Measurements from ENCODE around the gene USP35.
"Not testable (repeated sequence)": the region's sequence is repeated elsewhere in the genome, so short reads cannot be mapped to it uniquely, and the experiment has no call there.

The USP35 gene

DNA sequence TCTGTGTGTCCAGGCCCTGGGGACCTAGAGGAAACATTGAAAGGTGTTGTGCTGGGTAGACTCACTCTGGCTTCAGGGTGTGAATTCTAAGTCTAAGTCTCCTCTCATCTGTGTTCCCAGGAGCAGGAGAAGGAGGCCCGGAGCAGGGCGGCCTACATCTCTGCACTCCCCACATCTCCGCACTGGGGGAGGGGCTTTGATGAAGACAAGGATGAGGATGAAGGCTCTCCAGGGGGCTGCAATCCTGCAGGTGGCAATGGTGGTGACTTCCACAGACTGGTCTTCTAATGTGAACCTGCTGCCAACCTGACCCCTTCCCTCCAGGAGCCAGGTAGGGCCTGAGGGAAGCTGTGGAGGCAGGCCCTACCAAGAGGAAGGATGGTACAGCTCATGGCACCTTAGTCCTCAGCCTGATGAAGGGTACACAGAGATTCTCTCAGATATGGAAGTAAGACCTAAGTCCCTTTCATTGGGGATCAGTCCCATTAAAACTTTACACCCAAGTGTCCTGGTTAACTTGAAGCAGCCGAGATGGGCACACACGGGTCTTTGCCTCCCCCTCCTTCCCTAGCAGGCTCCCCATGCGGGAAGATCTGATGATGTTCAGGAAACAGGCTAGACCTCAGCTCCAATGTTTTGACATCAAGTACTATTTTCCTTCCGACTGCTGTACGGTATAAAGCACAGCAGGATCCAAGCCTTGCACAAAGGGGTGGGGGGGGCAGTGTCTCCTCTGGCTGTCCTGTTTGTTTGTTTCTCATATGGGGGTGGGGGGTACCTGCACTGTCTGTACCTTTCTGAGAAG is 25.0 kb downstream of the USP35 start:
- in situ Hi-C loops (cut with HindIII; ENCODE audit: low sequenced_read_pairs), result no loop called here

DNA sequence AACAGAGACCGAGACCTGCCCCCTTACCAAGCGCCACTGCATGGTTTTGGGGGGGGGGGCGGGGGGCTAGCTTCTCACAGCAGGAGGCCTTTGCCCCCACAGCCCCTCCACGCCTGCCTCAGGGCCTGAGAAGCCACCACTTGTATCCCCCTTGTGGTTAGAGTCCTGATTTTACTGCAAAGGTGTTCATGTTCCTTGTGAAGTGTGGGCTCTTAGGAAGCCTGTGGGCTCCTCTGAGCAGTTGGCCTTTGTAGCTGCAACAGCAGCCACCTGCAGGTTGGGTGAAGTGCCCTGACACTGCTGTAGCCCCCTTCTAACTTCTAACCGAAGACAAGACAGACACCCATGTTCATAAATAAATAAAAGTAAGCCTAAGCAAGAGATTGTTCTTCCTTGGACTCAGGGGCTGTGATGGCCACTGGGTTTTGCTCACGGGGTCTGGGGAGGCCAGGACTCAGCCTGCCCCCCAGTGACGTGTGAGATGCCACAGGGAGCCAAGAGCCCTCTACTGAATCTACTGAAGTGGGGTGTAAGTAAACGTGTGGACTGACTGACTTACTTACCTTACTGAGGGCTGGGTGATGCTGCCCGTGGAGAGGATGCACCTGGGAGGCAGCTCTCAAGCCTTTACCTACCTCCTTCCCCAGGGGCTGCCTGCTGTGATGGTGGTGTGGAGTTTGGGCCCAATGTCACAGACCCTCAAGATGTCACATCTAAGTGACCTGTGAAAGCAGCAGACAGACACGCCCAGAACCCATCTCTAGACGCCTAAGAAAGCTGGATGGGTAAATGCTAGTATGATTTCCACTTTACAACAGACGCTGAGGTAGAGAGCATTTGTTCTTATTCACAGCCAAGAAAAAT is 25.8 kb downstream of the USP35 start:
- in situ Hi-C loops (cut with HindIII; ENCODE audit: low sequenced_read_pairs), result no loop called here

DNA sequence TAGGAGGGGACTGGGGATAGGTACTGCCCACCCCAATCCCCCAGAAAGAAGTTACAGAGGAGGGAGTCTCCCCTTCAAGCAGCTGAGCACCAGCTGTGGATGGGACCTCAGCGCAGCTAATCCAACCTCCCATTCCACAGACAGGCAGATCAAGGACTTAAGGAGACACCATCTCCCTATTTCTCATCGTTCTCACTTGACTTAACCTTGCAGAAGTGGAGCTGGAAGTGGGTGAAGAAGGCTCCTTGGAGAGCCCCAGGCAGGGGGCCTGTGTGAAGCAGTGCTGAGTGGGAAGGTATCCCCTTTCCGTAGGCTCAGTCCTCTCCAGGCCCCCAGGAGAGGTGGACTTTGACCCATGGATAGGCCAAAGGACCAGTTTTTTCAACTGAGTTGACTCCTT is 27.3 kb downstream of the USP35 start:
- in situ Hi-C loops (cut with HindIII; ENCODE audit: low sequenced_read_pairs), result no loop called here

DNA sequence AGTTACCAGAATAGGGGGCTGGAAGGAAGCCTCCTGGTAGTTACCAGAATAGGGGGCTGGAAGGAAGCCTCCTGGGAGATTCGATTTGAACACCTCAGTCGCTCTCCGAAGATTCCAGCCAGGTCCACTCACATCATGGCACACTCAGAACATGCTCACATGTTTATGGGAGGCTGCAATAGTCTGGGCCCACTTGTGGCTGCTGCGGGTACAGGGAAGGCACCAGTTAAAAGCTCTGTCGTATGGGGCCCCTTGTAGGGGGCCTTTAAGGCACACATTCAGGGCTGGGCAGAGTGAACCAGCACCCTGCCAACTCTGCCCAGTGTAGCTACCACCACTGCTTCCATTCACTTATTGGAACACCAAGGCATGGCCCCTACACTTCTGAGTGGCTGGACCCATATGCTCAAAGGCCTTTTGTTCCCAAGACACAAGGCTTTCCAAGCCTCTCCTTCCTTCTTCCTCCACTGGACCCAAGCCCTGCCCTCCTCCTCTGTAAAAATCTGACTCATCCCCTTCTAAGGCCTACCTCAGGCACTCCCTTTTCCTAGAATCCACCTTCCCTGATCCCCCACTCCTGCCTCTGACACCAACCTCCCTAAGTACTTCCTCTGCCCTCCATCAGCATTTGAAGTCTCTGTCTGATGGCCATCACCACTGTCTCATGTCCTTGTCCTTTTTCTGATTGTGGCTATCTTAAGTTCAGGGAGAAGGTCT is 28.0 kb downstream of the USP35 start:
- in situ Hi-C loops (cut with HindIII; ENCODE audit: low sequenced_read_pairs), result no loop called here

DNA sequence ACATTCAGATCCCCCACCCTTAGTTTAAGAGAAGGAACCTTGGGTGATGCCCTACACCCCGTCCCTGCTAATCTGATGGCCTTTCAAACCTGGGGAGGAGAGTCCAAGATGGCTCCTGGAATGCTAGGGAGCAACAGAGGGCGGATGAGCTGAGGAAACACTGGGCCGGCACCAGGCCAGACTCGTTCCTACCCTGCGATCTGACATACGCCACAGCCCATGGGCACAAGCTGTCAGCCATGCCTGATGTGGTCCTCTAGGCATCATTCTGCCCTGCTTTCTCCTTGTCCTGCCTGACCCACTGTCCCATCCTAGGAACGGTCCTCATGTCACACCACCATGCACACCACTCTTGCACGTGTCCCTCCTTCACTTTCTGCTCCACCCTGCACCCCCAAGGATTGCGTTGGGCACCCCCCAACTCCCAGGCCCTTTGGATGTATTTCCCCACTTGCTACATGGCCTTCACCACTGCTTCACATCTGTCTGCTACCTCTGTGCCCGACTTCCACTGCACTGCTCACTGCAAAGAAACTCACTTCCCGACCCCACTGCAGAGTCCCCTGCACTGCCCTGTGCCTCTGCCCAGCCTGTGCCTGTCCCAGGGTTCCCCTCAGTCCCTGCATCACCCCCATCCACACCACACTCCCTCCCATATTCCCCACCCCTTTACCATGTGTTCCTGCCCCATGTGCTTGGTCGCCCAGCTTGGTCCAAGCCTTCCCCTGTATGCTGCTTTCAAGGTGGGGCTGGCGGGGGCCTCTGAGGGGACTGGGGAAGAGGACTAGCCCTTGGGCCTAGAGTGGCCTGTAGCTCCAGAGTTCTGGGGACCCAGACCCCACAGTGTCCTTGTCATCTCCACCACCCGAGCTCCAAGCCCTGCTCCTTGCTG is 29.2 kb downstream of the USP35 start:
- in situ Hi-C loops (cut with HindIII; ENCODE audit: low sequenced_read_pairs), result no loop called here

DNA sequence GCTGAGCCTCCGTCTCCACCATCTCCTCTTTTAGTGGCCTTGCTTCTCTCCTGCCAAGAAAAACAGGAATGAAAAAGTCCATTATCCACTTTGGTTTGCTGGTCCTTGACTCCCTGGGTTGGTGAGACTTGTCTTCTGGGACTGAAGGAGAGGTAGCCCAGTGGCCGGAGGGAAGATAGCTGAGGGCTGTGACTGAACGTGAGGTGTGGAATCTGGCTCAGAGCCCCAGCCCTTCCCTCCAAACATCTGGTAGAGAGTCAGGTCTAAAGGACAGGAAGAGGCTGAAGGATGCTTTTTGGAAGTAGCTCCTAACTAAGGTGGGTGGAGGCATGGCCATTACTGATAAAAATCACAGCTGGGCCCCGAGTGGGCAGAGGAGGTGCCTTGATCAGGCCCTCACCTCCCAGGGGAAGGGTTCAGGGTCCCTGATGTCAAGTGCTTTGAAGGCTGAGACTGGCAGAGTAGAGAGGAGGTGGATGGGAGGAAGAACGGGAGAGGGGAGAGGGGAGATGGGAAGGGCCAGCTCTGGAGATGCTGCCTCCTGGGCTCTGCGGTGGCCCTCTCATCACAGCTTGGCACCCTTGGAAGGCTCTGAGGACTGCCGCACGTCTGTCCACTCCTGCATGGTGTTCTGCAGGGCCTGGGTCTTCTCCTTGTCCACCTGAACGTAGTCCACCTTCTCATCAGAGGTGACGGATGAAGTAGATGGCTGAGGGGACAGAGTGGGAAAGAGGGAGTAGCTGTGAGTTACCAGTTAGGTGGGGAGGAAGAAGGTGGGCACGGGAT is 30.2 kb downstream of the USP35 start:
- in situ Hi-C loops (cut with HindIII; ENCODE audit: low sequenced_read_pairs), result no loop called here

DNA sequence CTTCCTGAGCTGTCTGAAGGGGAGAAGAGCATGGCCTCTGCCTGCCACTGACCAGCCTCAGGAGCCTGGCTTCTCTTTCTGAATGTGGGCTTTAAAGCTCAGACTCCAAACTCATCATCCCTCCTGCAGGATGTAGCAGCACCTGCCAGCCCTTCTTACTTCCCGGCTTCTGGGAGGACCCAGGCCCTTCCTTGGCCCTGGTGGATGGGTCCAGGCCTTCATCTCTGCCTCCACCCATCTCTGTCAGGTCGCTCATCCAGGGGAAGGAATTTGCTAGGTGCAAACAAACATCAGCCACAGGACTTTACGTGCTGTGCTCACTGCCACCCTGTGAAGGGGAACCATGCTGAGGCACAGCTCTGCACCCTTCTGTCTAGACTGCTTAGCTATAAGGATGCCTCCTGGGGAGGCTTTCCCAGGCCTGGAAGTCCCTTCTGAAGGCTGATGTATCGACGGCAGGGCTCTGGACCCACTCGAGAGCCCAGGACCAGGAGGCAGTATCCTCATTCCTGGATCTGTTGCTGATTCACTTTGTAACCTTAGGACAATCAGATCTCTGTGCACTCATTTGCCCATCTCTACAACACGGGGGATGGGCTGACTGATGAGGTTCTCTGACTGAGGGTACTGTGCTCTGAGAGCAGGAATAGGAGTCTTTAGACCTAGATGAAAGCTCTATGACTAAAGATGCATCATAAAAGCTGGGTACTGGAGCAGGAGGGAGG is 30.9 kb downstream of the USP35 start:
- in situ Hi-C loops (cut with HindIII; ENCODE audit: low sequenced_read_pairs), result no loop called here

DNA sequence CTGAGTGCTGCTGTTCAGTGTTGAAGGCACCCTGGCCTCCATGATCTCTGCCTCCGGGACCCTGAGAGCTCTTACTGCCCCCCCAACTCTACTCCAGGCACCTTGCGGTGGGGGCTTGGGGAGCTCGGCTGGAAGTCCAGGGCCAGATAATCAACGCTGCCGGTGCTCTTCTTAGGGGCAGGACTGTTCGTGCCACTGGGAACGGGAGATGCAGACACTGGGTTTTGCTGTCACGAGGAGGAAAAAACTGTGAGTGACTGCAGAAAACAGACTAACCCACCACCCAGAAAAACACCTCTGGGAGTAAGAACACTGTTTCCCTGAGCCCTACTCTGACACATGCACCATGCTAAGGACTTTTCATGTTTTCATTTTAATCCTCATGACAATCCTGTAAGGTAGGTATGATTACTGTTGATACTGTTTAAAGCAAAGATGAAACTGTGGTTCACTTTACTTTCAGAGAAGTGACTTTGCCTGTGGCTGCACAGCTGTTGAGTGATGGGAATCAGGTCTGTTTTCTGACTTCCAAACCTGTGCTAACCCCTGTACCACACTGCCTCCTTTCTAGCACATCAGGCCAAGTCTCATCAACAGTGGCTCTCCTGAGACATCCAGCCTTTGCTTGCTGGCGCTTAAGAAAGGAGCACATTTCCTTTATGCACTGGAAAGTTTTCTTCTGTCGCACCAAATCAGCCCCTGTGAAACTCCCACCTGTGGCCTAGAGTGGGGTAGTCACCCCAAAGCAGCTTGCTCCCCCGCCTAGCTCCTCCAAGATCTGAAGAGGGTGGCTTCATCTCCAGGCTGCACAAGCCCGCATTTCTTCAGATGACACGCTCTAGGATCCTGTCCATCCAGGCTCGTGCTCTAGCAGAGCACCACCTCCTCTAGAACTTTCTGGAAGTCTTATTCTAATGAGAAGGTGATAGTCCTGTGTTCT is 31.8 kb downstream of the USP35 start:
- in situ Hi-C loops (cut with HindIII; ENCODE audit: low sequenced_read_pairs), result no loop called here

DNA sequence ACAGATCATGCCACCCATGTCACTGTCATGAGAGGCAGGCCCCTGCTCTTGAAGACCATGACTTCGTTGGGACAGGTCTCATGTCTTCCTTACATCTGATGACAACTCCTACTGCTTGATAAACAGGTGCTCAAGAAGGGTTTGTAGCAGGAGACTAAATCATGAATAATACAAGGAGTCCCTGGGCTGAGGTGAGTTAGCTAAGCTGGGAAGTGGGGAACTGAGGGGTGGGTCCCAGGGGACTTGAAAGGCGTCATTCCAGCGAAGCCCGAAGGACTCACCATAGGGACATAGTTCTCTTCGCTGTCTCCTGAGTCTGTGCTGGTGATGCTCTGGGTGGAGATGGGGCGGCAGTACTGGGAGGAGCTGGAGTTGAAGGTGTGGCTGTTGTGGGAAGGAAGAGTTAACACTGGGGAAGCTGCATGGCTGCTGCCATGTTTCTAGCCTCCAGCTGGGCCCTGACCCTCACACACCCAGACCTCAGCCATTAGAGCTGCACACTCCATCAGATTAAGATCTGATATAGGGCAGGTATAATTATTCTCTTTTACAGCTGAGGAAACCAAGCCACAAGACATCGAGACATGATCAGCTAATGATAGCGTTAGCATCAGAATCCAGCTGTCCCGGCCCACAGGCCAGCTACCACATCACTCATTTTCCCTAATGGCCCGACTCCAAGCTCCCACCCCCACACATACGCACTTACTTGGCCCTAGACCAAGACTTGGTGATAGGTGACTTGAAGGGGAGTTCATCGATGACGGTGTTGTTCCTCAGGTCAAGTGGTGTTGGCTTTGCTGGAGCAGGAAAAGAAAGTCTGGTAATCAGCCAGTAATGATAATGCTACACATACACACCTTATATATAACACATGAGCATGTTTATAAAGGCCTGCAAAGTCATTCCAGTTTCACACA is 32.9 kb downstream of the USP35 start:
- in situ Hi-C loops (cut with HindIII; ENCODE audit: low sequenced_read_pairs), result no loop called here

DNA sequence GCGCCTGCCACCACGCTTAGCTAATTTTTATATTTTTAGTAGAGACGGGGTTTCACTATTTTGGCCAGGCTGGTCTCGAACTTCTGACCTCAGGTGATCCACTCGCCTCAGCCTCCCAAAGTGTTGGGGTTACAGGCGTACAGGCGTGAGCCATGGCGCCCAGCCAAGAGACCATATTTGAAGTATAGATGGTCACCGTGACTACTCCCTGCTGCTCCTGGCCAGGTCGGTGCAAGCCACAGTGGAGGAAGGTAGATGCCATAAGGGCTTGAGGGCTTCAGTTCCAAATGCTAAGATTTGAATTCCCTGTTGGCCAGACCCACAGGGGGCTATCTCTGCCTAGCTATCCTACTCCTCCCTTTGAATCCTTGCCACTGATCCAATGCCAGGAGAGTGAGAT is 34.0 kb downstream of the USP35 start:
- in situ Hi-C loops (cut with HindIII; ENCODE audit: low sequenced_read_pairs), result not testable (repeated sequence)

DNA sequence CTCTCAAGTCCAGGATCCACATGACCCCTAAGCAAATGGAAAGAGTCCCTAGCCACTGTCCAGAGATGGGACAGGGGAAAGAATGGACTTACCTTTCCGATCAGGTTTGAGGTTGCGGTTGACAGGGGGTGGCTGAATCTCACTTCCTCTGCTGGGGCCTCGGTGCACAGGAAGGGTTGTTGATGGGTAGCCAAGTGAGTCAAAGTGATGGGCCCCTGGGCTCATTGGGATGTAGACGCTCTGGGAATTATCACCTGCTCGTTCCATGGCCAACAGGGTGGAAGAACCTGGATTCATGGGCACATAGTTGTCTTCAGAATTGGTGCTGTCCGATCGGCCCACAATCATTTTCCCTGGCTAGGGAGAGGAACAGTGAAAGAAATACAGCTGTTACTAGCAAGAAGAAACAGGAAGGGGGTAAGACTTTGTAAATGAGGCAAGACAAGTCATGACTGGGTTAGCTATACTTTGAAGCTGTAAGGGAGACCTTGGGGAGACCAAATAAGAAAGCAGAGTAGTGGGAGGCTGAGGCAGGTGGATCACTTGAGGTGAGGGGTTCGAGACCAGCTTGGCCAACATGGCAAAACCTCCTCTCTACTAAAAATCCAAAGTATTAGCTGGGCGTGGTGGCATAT is 34.7 kb downstream of the USP35 start:
- in situ Hi-C loops (cut with HindIII; ENCODE audit: low sequenced_read_pairs), result no loop called here

DNA sequence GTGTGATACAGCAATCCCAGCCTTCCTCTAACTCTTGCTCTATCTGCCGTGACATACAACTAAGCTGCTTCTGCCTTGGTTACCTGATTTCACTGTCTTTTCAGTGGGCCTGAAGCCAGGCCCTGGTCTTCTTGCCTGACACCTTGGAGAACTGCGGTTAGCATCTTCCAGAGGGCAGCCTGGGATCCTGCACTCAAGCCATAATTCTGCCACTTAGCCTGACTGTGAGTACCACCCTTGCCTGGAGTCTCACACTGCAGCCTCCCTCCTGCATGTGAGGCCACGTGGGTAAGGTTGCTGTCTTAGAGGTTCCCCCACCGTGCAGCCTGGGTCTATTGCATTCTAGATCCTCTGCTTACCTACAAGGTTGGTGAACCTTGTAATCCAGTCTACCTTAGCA is 35.8 kb downstream of the USP35 start:
- in situ Hi-C loops (cut with HindIII; ENCODE audit: low sequenced_read_pairs), result no loop called here

DNA sequence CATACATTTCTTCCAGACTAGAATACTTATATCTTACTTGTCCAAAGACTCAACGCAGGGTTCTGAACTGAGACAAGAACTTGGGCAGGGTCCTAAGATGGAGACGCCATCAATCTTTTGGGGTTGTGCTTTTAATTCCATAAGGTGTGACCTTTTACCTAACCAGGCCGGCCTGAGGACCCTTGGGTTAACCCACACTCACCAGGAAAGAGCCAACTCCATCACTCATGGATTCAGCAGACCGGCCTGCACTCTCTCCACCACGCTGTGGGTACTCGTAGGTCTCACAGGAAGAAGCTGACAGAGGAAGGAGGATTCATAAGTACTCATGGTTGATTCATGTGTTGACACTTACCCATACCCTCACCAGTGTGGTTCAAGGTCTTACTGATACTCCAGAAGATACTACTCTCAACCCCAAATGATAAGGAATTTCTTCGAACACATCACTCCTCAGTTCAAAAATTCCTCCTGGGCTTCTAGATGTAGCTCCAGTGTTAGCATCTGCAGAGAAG is 36.2 kb downstream of the USP35 start:
- in situ Hi-C loops (cut with HindIII; ENCODE audit: low sequenced_read_pairs), result no loop called here

DNA sequence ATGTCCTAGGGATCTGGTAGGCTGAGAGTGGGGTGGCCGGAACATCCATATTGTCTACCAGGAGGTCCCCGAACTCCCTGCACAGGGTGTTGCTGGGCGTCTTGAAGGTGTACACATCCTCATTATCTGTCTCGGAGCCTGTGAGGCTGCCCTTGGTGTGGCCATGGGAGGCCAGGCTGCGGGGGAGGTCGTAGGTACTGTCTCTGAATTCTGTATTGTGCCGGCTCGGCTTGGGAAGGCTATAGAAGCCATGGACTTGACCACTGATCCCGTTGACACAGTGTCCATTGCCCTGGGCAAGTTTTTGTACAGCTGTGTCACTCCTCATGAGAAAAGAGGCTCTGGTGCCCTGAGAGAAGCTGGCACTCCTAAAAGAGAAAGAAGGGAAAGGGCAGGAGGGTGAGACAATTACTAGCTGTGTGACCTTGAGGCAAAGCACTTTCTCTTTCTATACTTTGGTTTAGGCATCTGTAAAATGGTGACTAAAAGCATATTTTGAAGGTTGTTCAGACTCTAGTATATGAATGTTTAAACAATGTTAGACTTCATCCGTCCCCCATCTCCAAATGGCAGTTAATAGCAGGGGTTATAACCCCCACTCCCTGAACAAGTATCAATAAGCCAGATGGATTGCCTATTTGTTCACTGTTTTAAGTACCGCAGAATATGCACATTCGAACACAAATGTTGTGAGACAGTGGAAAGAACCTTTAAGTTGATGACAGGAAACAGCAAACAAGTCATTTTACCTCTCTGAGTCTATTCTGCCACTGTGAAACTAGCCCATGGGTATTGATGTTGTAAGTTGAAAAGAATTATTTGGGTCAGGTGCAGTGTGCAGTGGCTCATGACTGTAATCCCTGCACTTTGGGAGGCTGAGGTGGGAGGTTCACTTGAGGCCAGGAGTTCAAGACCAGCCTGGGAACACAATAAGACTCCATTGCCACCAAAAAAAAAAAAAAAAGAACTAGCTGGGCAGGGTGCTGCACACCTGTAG is 38.3 kb downstream of the USP35 start:
- in situ Hi-C loops (cut with HindIII; ENCODE audit: low sequenced_read_pairs), result no loop called here

DNA sequence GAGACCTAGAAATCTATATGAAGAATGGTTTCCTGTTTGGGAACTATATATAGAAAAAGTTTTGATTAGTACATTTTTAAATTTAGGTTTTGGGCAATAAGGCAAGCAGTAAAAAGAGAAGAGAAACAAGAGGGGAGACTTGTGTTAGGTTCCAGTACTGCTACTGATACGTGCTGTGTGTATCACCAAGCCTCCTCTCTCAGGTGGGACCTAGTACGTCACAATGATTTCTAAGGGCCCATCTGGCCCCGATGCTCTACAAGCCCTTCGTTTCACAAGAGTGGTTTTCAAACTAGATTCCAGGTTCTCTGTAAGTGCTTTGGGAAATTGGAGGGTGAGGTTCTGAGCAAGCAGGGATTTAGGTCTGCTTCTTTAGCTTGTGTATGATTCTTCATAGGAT is 39.2 kb downstream of the USP35 start:
- in situ Hi-C loops (cut with HindIII; ENCODE audit: low sequenced_read_pairs), result no loop called here

Data from DLD1 (cell line).